ENCODE data around the gene KRTCAP3.
"Not testable (repeated sequence)": the region's sequence is repeated elsewhere in the genome, so short reads cannot be mapped to it uniquely, and the experiment has no call there.

Gene KRTCAP3

GRCh38 chr2:27420996-27421395 lies 21.2 kb upstream of the KRTCAP3 start:
- Histone ChIP-seq H3K79me2 (ENCODE audit: control insufficient read depth, low read length) (no peaks in the 10 kb centered on the region), H3K36me3 (ENCODE audit: control insufficient read depth, low read length) (no peaks in the 10 kb centered on the region), H3K9me3 (ENCODE audit: control insufficient read depth, insufficient read depth, low read length) (no peaks in the 10 kb centered on the region), H3K9me2 (replicated peaks; ENCODE audit: control insufficient read depth, low read length) (no peaks in the 10 kb centered on the region), H3K4me2 (ENCODE audit: low read length) (no peak overlapping the region), H3K27ac (ENCODE audit: low read depth, low read length) (no peak overlapping the region), H4K20me1 (ENCODE audit: control insufficient read depth, insufficient read depth, low read depth, low read length) (no peaks in the 10 kb centered on the region), H3K4me3 (ENCODE audit: low read length) (no peak overlapping the region), H3K4me1 (ENCODE audit: control insufficient read depth, low read length) (no peaks in the 10 kb centered on the region), H3K27me3 (ENCODE audit: control insufficient read depth, low read length) (no peaks in the 10 kb centered on the region), H3F3A (ENCODE audit: control insufficient read depth, insufficient read depth) (no peaks in the 10 kb centered on the region)
- no peak for TF ChIP-seq CTCF (IDR thresholded peaks at IDR 0.05; ENCODE audit: low read depth, low read length, poor library complexity, severe bottlenecking)
- no peak for TF ChIP-seq EZH2phosphoT487 (IDR thresholded peaks at IDR 0.05; ENCODE audit: borderline replicate concordance, low read length)

GRCh38 chr2:27421660-27422250 lies 20.4 kb upstream of the KRTCAP3 start:
- no peaks in the 10 kb centered on the region for H3K4me1 ChIP-seq (ENCODE audit: control insufficient read depth, low read length)
- no peaks in the 10 kb centered on the region for H3K27me3 ChIP-seq (ENCODE audit: control insufficient read depth, low read length)
- H3K4me3 ChIP-seq (ENCODE audit: low read length), result no peak overlapping the region
- H3K36me3 ChIP-seq (ENCODE audit: control insufficient read depth, low read length), result no peaks in the 10 kb centered on the region
- no peaks in the 10 kb centered on the region for H3F3A ChIP-seq (ENCODE audit: control insufficient read depth, insufficient read depth)
- no peaks in the 10 kb centered on the region for H3K9me3 ChIP-seq (ENCODE audit: control insufficient read depth, insufficient read depth, low read length)
- H3K27ac ChIP-seq (ENCODE audit: low read depth, low read length), result no peak overlapping the region
- H4K20me1 ChIP-seq (ENCODE audit: control insufficient read depth, insufficient read depth, low read depth, low read length), result no peaks in the 10 kb centered on the region
- no peaks in the 10 kb centered on the region for H3K9me2 ChIP-seq (replicated peaks; ENCODE audit: control insufficient read depth, low read length)
- H3K79me2 ChIP-seq (ENCODE audit: control insufficient read depth, low read length), result no peaks in the 10 kb centered on the region
- H3K4me2 ChIP-seq (ENCODE audit: low read length), result no peak overlapping the region
- TF ChIP-seq CTCF (IDR thresholded peaks at IDR 0.05; ENCODE audit: low read depth, low read length, poor library complexity, severe bottlenecking) (no peak), EZH2phosphoT487 (IDR thresholded peaks at IDR 0.05; ENCODE audit: borderline replicate concordance, low read length) (no peak)

GRCh38 chr2:27422958-27423357 lies 19.2 kb upstream of the KRTCAP3 start:
- no peaks in the 10 kb centered on the region for H3K9me2 ChIP-seq (replicated peaks; ENCODE audit: control insufficient read depth, low read length)
- no peaks in the 10 kb centered on the region for H3K36me3 ChIP-seq (ENCODE audit: control insufficient read depth, low read length)
- H3K9me3 ChIP-seq (ENCODE audit: control insufficient read depth, insufficient read depth, low read length), result no peaks in the 10 kb centered on the region
- TF ChIP-seq EZH2phosphoT487 (IDR thresholded peaks at IDR 0.05; ENCODE audit: borderline replicate concordance, low read length) (no peak), CTCF (IDR thresholded peaks at IDR 0.05; ENCODE audit: low read depth, low read length, poor library complexity, severe bottlenecking) (no peak)
- no peaks in the 10 kb centered on the region for H3K79me2 ChIP-seq (ENCODE audit: control insufficient read depth, low read length)
- H3K4me3 ChIP-seq (ENCODE audit: low read length), result no peak overlapping the region
- peaks cover 6% of the 10 kb centered on the region for H3K4me1 ChIP-seq (ENCODE audit: control insufficient read depth, low read length)
- no peak overlapping the region for H3K4me2 ChIP-seq (ENCODE audit: low read length)
- H3K27ac ChIP-seq (ENCODE audit: low read depth, low read length), result no peak overlapping the region
- H3F3A ChIP-seq (ENCODE audit: control insufficient read depth, insufficient read depth), result no peaks in the 10 kb centered on the region
- no peaks in the 10 kb centered on the region for H3K27me3 ChIP-seq (ENCODE audit: control insufficient read depth, low read length)
- no peaks in the 10 kb centered on the region for H4K20me1 ChIP-seq (ENCODE audit: control insufficient read depth, insufficient read depth, low read depth, low read length)

GRCh38 chr2:27425039-27425438 lies 17.1 kb upstream of the KRTCAP3 start:
- H3K27ac ChIP-seq (ENCODE audit: low read depth, low read length); H3K36me3 ChIP-seq (ENCODE audit: control insufficient read depth, low read length); H4K20me1 ChIP-seq (ENCODE audit: control insufficient read depth, insufficient read depth, low read depth, low read length); H3K4me3 ChIP-seq (ENCODE audit: low read length); H3F3A ChIP-seq (ENCODE audit: control insufficient read depth, insufficient read depth); H3K9me3 ChIP-seq (ENCODE audit: control insufficient read depth, insufficient read depth, low read length); H3K4me2 ChIP-seq (ENCODE audit: low read length); H3K27me3 ChIP-seq (ENCODE audit: control insufficient read depth, low read length); H3K9me2 ChIP-seq (replicated peaks; ENCODE audit: control insufficient read depth, low read length): not testable (repeated sequence)
- Histone ChIP-seq H3K79me2 (ENCODE audit: control insufficient read depth, low read length) (peaks cover 11% of the 10 kb centered on the region), H3K4me1 (ENCODE audit: control insufficient read depth, low read length) (peaks cover 15% of the 10 kb centered on the region)
